HG02884 (cell line): Measurements from ENCODE around the gene DGKI.

Experiments
- ATAC-seq: cut with Tn5 transposase; IDR thresholded peaks from one replicate; pipeline ENCODE4 v1.9.1; 2021; ENCODE audit warnings: mild to moderate bottlenecking, moderate library complexity; ENCODE audit not compliant: unreplicated experiment

Gene DGKI

DNA sequence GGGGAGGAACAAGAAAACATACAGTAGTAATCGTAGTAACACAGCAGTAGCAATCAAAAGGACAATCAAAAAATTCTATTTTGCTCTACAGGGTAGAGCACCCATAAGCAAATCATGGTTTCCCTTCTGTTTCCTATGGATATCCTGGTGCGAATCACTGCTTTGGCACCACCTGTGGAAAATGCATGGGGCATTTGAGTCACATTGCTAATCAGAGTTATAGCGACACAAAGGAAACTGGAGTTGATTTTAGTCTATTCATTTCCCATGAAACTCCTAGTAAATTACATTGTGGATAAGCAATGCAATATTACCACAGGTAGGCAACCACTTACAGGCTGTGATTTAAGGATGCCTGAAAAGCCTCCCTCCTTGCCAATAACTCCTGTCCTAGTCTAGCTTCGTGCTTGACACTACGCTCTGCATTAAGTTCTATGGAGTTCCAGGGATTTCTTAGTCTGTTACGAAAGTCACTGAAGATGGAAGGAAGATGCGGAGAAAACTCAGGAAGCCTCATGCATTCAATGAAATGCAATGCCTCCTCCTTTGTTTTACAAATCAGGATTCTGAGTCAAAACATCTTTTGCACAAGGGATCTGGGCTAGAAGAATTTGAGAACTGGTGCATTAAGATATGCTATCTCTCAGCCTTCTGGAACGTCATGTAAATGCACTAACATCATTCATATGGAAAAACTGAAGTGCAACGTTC lies 188.4 kb downstream of the DGKI start:
- no peak for ATAC-seq

DNA sequence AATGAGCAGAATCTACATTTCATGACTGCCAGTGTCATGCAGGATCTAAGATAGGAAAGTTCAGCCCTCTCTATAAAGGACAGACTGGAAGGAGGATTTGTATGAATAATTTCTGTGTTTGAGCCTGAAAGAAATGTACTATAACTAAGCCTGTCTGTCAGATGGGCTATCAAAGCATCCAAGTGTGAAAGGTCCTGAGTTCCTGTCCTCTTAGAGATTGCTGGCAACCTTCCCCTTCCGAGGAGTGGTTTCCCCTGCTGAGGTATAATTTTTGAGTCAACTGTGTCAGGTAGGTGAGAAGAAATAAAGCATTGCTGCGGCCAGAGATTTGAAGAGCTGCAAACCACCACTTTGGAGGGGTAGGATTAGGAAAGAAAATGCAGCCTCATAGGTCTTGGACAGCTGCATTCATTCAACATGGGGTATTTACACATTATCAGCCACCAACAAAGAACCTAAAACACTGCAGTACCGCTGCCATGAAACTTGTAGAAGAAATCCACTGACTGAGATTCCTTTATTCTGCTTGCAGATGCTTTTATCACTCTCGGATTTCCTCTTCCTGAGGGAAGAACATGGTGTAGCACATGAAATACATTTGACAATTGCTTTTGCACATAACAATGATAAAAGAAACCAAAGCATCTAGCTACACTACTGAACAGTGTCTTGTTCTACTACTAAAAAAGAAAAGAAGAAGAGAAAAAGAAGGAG lies 189.1 kb downstream of the DGKI start:
- no peak for ATAC-seq

DNA sequence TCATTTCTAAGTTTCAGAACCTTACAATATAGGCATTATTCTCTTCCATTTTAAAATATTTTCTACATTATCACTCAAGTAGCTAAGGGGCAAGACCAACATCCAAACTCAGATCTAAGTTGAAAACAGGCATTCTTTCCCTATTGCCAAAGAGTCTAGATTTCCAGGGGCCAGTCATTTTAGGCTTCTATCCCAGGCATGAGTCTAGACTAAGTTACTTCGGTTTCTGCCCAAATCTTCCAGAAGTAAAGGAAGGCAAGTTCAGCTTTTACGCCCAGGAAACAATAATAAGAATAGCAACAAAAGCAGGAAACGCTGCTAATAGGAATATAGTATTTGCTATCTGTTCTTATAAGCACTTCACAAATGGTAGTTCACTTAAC lies 189.9 kb downstream of the DGKI start:
- ATAC-seq: no peak

DNA sequence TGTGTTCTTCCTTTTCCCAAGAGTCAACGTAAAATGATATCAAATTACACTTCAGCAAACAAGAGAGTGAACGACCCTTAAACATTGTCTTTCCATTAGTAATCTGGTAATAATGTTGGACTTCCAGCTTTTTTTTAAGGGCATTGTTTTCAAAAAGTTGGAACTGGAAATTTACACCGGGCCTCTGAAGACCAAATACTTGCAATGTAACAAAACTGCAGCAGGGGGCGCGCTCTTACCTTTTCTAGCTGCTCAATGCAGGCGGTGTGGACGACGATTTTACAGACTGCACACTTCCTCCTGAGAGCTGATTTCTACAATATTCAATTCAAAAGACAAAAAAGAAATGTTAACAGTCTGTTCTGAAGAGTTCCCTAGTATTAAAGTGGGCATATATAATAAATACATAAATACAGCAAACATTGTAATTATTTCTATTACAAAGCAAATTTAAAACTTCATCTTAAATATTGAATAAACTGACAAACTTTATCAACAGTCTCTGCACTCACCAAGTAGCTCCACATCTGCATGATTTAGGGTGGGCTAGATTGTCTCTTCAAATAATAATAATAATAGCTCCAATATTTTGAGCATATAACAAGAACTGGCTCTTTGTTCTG lies 190.4 kb downstream of the DGKI start:
- peak; percentile 82 for ATAC-seq

DNA sequence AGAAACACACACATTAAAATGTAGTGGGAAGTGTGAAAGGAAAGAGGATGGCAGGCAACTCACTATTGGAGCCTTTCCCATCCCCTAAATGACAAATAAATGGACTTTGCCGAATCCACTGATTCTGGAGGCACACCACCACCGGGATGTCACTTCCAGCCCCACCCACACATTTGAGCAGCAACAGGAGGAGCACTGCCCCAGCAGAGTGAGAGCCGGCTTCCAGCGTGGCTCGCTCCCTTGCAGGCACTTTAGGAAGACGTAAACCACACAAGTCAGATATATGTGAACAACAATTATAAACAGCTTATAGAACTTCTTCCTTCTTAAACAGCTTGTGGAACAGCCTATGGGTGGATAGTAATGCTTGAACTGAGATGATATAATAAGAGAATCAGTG lies 191.0 kb downstream of the DGKI start:
- no peak for ATAC-seq

DNA sequence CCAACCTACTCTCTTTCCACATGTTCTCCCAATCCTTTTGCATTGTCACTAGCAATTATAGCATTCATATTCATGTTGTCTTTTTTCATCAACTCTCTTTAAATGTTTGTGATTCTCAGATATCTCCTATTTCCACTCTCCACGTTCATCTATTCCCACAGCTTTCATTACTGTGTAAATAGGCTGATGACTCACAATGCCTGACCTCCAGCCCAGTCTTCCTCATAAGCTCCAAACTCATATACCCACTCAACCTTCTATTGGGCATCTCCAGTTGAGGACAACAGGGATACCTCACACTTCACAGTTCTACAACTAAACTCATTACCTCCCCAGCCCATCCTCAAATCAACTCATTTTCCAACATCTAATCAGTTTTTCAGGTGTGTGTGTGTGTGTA lies 194.1 kb downstream of the DGKI start:
- ATAC-seq: no peak

DNA sequence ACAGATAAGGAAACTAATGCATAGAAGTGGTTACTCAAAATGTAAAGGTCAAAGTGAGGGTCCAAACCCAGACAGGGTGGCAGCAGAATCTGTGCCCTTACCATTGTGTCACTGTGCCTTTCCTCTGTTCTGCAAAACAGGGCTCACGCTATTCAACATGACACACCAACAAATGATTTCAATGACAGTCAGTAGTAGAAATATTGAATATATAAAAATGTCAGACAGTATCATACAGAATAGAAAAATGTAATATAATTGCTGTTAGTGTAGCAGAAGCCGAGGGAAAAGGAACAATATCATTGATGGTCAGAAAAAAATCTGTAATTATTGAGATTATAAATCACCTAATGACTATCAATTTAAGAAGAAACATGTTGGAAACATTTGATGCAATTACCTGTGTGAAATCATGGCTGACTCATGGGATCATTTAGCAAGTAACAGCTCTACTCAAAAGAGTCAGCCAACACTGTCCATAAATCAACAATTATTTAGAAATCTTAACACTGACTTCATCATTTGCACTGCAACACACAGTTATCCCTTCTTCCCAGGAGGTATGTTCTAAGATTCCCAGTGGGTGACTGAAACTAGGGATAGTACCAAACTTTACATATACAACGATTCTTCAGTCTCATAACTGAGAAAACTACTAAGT lies 198.7 kb downstream of the DGKI start:
- no peak for ATAC-seq

DNA sequence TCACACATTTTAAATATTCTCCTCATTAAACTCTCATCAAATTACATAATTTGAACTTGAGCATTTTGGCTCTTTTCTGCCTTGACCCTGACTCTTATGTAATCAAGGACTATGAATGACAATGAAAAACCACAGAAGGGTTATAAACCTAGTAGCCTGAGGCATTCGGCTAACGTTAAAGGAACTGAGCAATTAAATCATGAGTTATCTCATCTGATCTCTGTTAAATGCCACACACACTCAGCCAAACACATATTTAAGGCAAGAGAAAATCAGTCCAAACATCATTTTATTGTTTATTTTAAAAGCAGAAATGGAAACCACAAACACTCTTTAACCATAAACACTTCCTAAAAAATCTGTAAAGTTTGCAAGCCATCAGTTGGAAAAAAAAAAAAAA lies 204.3 kb downstream of the DGKI start:
- ATAC-seq: no peak

DNA sequence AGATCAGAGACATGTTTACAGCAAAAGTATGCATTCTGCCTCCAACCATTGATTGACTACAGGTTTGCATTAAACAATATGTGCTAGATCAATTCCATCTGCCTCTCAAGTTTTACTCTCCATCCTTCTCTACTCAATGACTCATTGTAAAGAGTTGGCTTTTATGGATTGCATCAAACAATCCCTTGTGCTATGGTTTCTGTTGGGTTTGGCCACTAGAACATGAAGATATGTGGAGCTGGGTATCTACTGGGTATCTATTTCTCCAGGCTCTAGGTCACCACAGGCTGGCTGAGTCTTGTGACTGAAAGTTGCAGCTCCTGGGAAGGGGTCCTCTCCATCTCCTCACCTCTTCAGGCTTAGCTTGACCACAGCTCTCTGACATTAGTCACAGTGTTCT lies 204.7 kb downstream of the DGKI start:
- ATAC-seq: no peak

DNA sequence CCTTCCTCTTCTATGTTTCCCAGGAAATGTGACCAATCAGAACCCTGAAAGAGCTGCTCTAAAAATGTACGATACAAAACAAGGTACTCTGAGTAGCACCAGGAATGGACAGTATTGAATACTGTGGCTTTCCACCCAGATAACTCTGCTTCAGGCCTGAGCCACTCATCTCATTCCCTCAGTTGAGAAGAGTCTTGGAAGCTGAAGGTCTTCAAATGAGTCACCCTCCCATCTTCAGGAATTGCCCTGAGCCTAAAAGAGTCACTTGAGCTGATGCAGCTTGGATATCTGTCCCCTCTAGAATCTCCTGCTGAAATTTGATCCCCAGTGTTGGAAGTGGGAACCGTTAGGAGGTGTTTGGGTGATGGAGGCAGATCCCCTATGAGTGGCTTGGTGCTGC lies 210.4 kb downstream of the DGKI start:
- ATAC-seq: no peak

DNA sequence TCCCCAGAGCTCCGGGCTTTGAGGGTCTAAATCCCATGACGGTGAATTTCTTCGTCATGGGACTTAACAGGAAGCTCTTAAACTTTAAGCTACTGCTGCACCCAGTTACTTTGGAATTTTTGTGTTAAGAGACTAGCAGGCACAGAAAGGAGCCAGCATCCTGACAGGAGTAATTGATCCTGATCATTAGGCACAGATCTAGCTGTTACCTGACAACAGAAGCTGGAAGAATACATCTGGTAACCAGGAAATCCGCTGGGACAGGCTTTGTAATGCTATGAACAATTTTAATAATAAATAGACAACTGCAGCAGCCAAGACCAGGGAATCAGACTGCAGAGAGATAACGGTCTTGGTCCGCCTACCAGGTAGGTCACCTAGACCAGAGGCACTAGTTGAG lies 210.9 kb downstream of the DGKI start:
- ATAC-seq: no peak

DNA sequence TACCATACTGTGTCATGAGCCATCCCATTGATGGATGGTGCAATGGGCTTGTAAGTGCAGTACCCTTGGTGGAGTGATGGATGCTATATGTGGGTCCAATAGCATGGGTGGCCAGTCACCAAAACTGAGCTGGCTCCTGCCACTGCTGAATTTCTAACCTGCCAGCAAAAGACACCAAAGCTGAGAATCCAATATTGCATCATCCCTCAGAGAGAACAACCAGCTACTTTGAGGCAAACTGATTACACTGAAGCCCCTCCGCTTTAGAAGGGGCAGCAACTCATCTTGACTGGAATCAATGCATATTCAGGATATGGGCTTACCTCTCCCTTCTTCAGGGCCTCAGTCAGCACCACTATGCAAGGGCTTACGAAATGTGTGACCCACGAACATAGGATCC lies 211.6 kb downstream of the DGKI start:
- no peak for ATAC-seq

DNA sequence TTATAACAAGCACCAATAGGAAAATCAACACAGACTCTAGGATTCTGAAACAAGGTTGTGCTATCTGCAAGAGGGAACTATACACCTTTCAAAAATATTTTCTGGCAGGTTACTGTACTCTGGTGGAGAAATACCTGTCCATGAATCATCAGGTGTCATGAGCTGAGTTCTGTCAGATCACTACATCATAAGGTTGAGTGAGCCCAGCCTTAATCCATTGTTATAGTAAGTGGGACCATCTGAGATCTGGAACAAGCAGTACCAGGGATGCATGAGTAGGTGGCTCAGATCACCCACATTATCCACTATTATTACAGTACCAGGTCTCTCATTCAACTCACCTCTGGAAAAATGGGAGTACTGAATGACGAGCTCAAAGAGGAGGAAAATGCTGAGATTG lies 212.4 kb downstream of the DGKI start:
- ATAC-seq: no peak

DNA sequence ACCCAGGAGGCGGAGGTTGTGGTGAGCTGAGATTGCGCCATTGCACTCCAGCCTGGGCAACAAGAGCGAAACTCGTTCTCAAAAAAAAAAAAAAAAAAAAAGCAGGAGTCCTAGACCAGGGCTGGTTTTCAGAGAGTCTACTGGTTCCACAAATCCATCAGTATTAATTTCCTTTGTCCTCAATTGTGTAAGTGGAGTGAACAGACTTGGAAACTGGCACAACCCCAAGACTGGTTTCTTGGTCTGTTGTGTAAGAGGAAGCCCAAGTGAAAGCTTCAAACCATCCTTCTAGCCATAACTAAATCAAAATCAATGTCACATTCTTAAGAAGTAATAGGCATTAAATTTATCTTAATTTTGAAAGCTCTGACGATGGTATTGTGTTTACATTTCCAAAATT lies 213.6 kb downstream of the DGKI start:
- ATAC-seq: no peak

DNA sequence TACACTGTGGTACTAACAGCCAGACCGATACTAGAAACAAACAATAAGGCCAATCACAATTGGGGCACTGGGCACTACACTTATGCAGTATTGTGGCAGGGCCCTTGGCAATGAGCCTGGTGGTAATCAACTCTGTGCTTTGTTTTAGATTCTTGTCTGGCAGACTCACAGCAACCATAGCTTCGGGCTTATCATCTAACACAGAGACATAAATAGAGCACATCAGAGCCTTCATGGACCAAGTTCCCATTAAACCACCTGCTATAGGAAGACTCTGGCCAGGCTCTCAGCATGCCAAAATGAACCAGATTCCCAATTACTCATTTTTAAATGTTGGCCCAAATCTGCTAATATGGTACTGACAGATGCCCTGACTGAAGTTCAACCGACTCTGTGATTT lies 218.6 kb downstream of the DGKI start:
- ATAC-seq: no peak

DNA sequence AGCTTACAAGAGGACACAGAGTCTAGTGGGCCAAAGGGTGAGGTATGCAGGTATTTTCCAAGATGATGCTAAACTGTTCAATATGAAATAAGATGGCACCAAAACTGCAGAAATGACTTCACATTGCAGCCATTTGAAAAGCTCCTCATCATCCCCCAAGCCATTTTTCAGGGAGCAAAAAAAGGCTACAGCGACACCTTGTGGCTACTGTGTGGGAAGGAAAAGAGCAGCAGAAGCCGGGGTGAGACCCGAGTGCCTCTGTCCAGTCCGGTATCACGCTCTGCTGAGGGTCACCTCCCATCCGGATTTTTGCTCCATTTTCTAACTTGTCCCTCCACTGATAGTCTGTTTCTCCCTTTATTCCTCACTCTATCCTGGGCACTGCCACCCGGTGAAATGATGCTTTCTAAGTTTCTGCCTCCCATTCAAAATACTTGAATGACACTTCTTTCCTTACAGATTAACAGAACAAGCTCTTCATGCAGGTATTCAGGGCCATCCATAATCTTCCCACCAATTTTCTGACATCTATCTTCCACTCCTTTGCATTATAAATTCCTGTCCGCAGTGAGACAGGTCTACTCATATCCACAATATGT lies 220.2 kb downstream of the DGKI start:
- ATAC-seq: peak; percentile 65

DNA sequence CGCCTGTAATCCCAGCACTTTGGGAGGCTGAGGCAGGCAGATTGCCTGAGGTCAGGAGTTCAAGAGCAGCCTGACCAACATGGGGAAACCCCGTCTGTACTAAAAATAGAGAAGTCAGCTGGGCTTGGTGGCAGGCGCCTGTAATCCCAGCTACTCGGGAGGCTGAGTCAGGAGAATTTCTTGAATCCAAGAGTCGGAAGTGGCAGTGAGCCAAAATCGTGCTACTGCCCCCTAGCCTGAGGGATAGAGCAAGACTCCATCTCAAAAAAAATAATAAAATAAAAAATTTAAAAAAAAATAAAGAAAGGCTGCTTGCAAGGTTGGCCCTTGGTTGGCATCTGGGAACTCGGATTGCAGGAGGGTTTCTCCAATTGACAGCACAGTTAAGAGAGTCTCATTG lies 221.6 kb downstream of the DGKI start:
- no peak for ATAC-seq

DNA sequence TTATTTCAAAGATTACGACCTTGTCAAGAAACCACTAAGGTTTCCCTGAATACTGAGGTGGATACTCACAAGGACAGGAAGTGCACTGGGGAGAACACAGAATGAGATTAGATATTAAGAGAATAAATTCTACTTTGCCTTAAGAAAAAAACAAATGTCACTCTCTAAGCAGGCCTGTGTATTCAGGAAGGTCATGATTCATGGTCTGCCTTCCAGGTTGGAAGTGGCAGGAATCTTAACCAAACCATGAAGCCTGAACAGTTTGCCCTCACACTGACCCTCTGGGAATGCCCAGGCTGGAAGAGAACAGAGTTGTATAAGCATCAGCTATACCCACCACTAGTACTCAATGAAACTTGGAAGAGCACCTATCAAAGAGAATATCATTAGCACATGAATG lies 227.6 kb downstream of the DGKI start:
- no peak for ATAC-seq

DNA sequence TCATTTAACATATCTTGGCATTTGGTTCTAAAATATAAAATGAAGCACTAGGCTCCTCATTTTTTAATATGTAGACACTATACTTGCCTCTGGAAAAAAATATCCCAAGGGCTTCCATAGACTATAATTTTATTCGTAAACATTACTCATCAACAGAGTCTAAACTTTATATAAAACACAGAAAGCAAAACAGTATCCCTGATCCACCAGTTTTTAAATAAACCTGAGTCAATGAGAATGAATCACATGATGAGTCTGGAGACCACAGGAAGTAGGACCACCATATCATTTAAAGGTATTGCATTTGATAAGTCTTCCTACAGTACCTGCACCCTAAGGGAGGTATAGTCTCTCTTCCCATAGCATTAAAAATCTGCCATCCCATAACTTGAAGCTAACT lies 228.0 kb downstream of the DGKI start:
- no peak for ATAC-seq

DNA sequence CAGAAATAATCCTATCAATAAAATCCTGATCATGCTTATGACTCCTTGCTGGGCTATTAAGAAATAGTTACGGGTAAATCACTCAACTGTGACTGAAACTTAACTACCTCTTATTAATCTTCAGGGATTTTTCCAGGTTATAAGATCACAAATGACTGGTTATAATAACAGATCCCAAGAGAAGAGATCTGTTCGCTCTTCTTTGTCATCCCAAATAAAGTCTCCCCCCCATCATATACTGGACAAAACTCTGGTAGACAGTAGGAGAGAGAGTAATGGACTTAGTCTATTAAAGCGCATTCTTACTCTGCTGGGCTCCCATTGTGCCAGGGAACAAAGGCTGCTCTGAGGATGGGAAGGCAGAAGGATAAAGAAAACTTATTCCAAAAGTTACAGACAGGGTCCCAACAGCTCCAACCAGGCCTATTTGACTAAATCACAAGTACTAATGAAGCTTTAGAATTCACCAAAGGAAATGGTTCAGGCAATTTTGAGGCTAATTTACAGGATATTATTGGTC lies 233.7 kb downstream of the DGKI start:
- no peak for ATAC-seq

DNA sequence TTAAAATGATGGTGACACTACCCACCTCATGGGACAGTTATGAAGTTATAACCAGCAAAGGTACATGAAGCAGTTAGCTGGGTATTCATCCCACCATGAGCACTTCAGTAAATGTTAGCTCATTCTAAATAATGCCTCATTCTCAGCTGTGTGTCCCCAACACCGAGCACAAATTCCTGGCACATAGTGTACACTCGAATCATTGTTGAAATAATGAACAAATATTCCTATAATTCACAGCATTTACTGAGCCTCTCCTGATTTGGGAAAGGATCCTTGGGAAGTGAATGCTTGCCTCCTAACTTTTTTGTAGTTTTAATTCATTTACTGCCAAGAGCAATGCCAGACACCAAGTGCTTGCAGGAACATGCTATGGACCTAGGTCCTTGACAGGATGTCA lies 235.2 kb downstream of the DGKI start:
- ATAC-seq: no peak
